Fibroblast of skin of right biceps (primary cell): ENCODE data around the gene PNKD.
"Not testable (repeated sequence)": the region's sequence is repeated elsewhere in the genome, so short reads cannot be mapped to it uniquely, and the experiment has no call there.

ENCODE experiments used
- DNase-seq: peaks from one replicate; pipeline ENCODE4 v3.0.0-alpha.2; 2013

PNKD gene

GRCh38 chr2:218257390-218257981 is 12.8 kb upstream of the PNKD start:
- no peak for DNase-seq

- peak; percentile 77 for DNase-seq
Measured at GRCh38 chr2:218259099-218259961, 11.0 kb upstream of the PNKD start.

GRCh38 chr2:218260166-218260565 is 10.2 kb upstream of the PNKD start:
- DNase-seq: no peak

- DNase-seq: no peak
Measured at GRCh38 chr2:218260742-218261422, 9.4 kb upstream of the PNKD start, which contains the start of gene GPBAR1. GPBAR1 (plus strand) TSS chr2:218261015; CDS start chr2:218262725, 1,710 bp downstream.

- DNase-seq: no peak
Measured at GRCh38 chr2:218261423-218262236, 8.7 kb upstream of the PNKD start.

- DNase-seq: no peak
Measured at GRCh38 chr2:218262237-218262600, 8.1 kb upstream of the PNKD start.

- no peak for DNase-seq
Measured at GRCh38 chr2:218262631-218263586, 7.4 kb upstream of the PNKD start.

- DNase-seq: no peak
Measured at GRCh38 chr2:218263817-218264641, 6.3 kb upstream of the PNKD start.

GRCh38 chr2:218264773-218265561 is 5.4 kb upstream of the PNKD start:
- no peak for DNase-seq

GRCh38 chr2:218265626-218266025 is 4.7 kb upstream of the PNKD start:
- DNase-seq: no peak

- DNase-seq: no peak
Measured at GRCh38 chr2:218266316-218266979, 3.9 kb upstream of the PNKD start.

GRCh38 chr2:218267259-218267658 is 3.1 kb upstream of the PNKD start:
- DNase-seq: no peak

GRCh38 chr2:218270721-218271486 is 585 bp downstream of the PNKD start:
- DNase-seq: no peak

- no peak for DNase-seq
Measured at GRCh38 chr2:218271487-218271797, 1.1 kb downstream of the PNKD start.

GRCh38 chr2:218271865-218272530 is 1.7 kb downstream of the PNKD start:
- no peak for DNase-seq

GRCh38 chr2:218272531-218273212 is 2.4 kb downstream of the PNKD start:
- peak; percentile 88 for DNase-seq

- not testable (repeated sequence) for DNase-seq
Measured at GRCh38 chr2:218273214-218273907, 3.0 kb downstream of the PNKD start.
